Measurements from ENCODE around the gene OTX1.

Gene OTX1

GRCh38 chr2:63101954-63102353, 51.3 kb downstream of the OTX1 start:
- Histone ChIP-seq H3K27me3 (ENCODE audit: insufficient read depth, low read depth) (no peaks in the 10 kb centered on the region), H3K79me2 (ENCODE audit: insufficient read depth, low read depth) (no peaks in the 10 kb centered on the region), H4K20me1 (ENCODE audit: insufficient read depth) (no peaks in the 10 kb centered on the region), H3K27ac (no peak overlapping the region), H2AFZ (ENCODE audit: low read depth) (no peak overlapping the region), H3K36me3 (ENCODE audit: insufficient read depth) (no peaks in the 10 kb centered on the region), H3K9ac (no peak overlapping the region), H3K4me2 (no peak overlapping the region), H3K4me3 (IDR thresholded peaks at IDR 0.05; ENCODE audit: insufficient read depth, low read depth, low read length) (no peak overlapping the region), H3K4me1 (ENCODE audit: low read depth, poor library complexity, severe bottlenecking) (no peaks in the 10 kb centered on the region)
- no peak for TF ChIP-seq CTCF (conservative IDR thresholded peaks at IDR 0.05; ENCODE audit: low read depth, low read length)

DNA sequence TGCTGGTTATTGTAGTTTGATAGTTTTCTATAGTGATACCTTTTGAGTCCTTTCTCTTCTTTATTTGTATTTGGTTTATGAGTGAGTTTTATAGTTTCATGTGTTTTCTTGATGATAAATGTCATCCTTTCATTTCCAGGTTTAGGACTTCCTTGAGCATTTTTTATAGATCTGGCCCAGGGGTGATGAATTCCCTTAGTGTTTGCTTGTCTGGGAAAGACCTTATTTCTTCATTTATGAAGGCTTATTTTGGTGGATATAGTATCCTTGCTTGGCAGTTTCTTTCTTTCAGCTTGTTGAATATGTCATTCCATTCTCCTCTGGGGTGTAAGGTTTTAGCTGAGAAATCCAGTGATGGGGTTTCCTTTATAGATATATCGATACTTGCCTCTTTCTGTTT, 53.9 kb downstream of the OTX1 start:
- Histone ChIP-seq H3K4me2 (no peak overlapping the region), H3K27me3 (ENCODE audit: insufficient read depth, low read depth) (no peaks in the 10 kb centered on the region), H3K4me3 (IDR thresholded peaks at IDR 0.05; ENCODE audit: insufficient read depth, low read depth, low read length) (no peak overlapping the region), H3K4me1 (ENCODE audit: low read depth, poor library complexity, severe bottlenecking) (no peaks in the 10 kb centered on the region), H3K9ac (no peak overlapping the region), H3K27ac (no peak overlapping the region), H4K20me1 (ENCODE audit: insufficient read depth) (no peaks in the 10 kb centered on the region), H3K36me3 (ENCODE audit: insufficient read depth) (no peaks in the 10 kb centered on the region), H2AFZ (ENCODE audit: low read depth) (no peak overlapping the region), H3K79me2 (ENCODE audit: insufficient read depth, low read depth) (no peaks in the 10 kb centered on the region)
- no peak for TF ChIP-seq CTCF (conservative IDR thresholded peaks at IDR 0.05; ENCODE audit: low read depth, low read length)

All from KMS-11 (cell line).